Loucy (cell line): ENCODE measurements around the gene TLR5.

Source experiments
- H2AFZ ChIP-seq: fragments of 200-600 bp; sonication (generic); 2 replicates; pipeline ENCODE4 v1.6.0; 2016; ENCODE audit warnings: antibody characterized with exemption, mild to moderate bottlenecking, low read length, moderate library complexity
- H3F3A ChIP-seq: fragments of 200-600 bp; 2 replicates; pipeline ENCODE4 v1.6.0; 2016; ENCODE audit warnings: antibody characterized with exemption, low read depth, mild to moderate bottlenecking
- H3K27me3 ChIP-seq: fragments of 200-600 bp; sonication (generic); 2 replicates; pipeline ENCODE4 v1.6.1; 2014; ENCODE audit warnings: low read length, mild to moderate bottlenecking; ENCODE audit not compliant: insufficient read depth, poor library complexity, severe bottlenecking
- H3K36me3 ChIP-seq: fragments of 200-600 bp; sonication (generic); 2 replicates; pipeline ENCODE4 v1.6.1; 2016; ENCODE audit warnings: low read length; ENCODE audit not compliant: insufficient read depth
- H3K4me1 ChIP-seq: fragments of 200-600 bp; sonication (generic); 2 replicates; pipeline ENCODE4 v1.5.1; 2014; ENCODE audit warnings: low read length, mild to moderate bottlenecking; ENCODE audit not compliant: insufficient read depth, poor library complexity, severe bottlenecking
- H3K4me2 ChIP-seq: fragments of 200-600 bp; sonication (generic); 2 replicates; pipeline ENCODE4 v1.6.0; 2014; ENCODE audit warnings: antibody characterized with exemption, low read length, low read depth, mild to moderate bottlenecking; ENCODE audit not compliant: poor library complexity, severe bottlenecking
- H3K4me3 ChIP-seq: fragments of 200-600 bp; sonication (generic); 2 replicates; pipeline ENCODE4 v1.5.1; 2014; ENCODE audit warnings: low read length, mild to moderate bottlenecking, mixed read lengths; ENCODE audit not compliant: poor library complexity, severe bottlenecking
- H3K79me2 ChIP-seq: fragments of 200-600 bp; sonication (generic); 2 replicates; pipeline ENCODE4 v1.6.1; 2014; ENCODE audit warnings: low read length; ENCODE audit not compliant: insufficient read depth
- H3K9ac ChIP-seq: fragments of 200-600 bp; sonication (generic); 2 replicates; pipeline ENCODE4 v1.6.0; 2014; ENCODE audit warnings: mild to moderate bottlenecking, low read depth, low read length, moderate library complexity; ENCODE audit not compliant: poor library complexity, severe bottlenecking
- H3K9me2 ChIP-seq: fragments of 200-600 bp; sonication (generic); replicated peaks from 2 replicates; pipeline ENCODE4 v1.6.1; 2016; ENCODE audit warnings: low read depth, low read length, mixed read lengths
- H3K9me3 ChIP-seq: fragments of 200-600 bp; sonication (generic); 2 replicates; pipeline ENCODE4 v1.6.1; 2014; ENCODE audit warnings: mild to moderate bottlenecking, antibody characterized with exemption, low read length, low read depth; ENCODE audit not compliant: insufficient read depth
- H4K20me1 ChIP-seq: fragments of 200-600 bp; sonication (generic); 2 replicates; pipeline ENCODE4 v1.6.0; 2014; ENCODE audit warnings: antibody characterized with exemption, low read length, mild to moderate bottlenecking; ENCODE audit not compliant: insufficient read depth, poor library complexity, severe bottlenecking
- EZH2phosphoT487 ChIP-seq: fragments of 200-600 bp; IDR thresholded peaks from 2 replicates; pipeline ENCODE4 v1.6.1; 2018; ENCODE audit warnings: antibody characterized with exemption, mild to moderate bottlenecking, moderate library complexity, borderline replicate concordance
- TF ChIP-seq, protein P1 (sequence below): fragments of 200-600 bp; sonication (generic); conservative IDR thresholded peaks from 2 replicates; pipeline ENCODE4 v1.5.1; 2014; ENCODE audit warnings: mild to moderate bottlenecking, antibody characterized with exemption, low read length

TLR5 gene

DNA sequence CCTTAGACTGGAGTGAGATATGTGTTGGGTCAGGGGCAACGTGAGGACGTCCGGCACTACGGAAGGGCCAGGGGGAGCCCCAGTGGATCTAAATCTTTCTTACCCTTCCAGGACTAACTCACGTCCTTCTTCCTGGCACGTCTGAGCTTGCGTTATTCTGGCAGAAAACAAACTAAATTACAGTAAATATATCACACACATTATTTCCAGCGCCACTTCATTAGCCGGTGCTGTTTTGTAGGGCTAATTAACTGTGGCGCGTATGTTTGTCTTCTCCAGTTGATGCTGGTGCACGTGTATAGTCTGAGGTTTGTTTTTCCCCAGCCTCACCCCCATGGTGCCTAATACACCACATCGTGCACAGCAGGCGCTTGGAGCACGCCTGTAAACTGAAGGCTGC, 59.2 kb downstream of the TLR5 start:
- no peaks in the 10 kb centered on the region for H3K9me2 ChIP-seq
- H3K4me2 ChIP-seq: no peak overlapping the region
- no peak overlapping the region for H3K4me3 ChIP-seq
- no peaks in the 10 kb centered on the region for H3F3A ChIP-seq
- no peaks in the 10 kb centered on the region for H3K79me2 ChIP-seq
- H3K9me3 ChIP-seq: no peaks in the 10 kb centered on the region
- H2AFZ ChIP-seq: no peak overlapping the region
- no peaks in the 10 kb centered on the region for H3K27me3 ChIP-seq
- no peaks in the 10 kb centered on the region for H4K20me1 ChIP-seq
- TF ChIP-seq, protein P1, sequence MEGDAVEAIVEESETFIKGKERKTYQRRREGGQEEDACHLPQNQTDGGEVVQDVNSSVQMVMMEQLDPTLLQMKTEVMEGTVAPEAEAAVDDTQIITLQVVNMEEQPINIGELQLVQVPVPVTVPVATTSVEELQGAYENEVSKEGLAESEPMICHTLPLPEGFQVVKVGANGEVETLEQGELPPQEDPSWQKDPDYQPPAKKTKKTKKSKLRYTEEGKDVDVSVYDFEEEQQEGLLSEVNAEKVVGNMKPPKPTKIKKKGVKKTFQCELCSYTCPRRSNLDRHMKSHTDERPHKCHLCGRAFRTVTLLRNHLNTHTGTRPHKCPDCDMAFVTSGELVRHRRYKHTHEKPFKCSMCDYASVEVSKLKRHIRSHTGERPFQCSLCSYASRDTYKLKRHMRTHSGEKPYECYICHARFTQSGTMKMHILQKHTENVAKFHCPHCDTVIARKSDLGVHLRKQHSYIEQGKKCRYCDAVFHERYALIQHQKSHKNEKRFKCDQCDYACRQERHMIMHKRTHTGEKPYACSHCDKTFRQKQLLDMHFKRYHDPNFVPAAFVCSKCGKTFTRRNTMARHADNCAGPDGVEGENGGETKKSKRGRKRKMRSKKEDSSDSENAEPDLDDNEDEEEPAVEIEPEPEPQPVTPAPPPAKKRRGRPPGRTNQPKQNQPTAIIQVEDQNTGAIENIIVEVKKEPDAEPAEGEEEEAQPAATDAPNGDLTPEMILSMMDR: no peak
- TF ChIP-seq EZH2phosphoT487: no peak
- H3K9ac ChIP-seq: no peak overlapping the region
- no peaks in the 10 kb centered on the region for H3K4me1 ChIP-seq
- no peaks in the 10 kb centered on the region for H3K36me3 ChIP-seq

DNA sequence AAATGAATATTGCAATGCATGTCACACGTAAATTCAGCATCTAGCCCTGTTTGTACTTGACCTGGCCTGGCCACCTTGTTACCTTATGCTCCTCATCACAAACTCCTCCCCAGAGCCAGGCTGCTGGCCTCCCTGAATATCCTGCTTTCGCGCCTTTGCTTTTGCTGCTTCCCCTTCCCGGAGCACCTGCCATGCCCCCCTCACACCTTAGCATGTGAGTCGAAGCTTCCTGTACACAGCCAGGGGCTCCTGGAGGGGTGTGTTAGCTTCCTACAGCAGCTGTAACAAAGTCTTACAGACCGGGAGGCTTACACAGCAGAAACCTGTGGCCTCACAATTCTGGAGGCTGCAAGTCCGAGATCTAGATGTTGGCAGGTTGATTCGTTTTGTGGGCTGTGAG, 60.1 kb downstream of the TLR5 start:
- no peaks in the 10 kb centered on the region for H3K9me3 ChIP-seq
- TF ChIP-seq, protein P1: no peak
- TF ChIP-seq EZH2phosphoT487: no peak
- no peaks in the 10 kb centered on the region for H3K79me2 ChIP-seq
- H3K4me1 ChIP-seq: no peaks in the 10 kb centered on the region
- H3K9ac ChIP-seq: no peak overlapping the region
- no peaks in the 10 kb centered on the region for H3K9me2 ChIP-seq
- H3K27me3 ChIP-seq: no peaks in the 10 kb centered on the region
- H3K4me2 ChIP-seq: no peak overlapping the region
- no peaks in the 10 kb centered on the region for H4K20me1 ChIP-seq
- H3F3A ChIP-seq: no peaks in the 10 kb centered on the region
- H2AFZ ChIP-seq: no peak overlapping the region
- no peaks in the 10 kb centered on the region for H3K36me3 ChIP-seq
- no peak overlapping the region for H3K4me3 ChIP-seq

DNA sequence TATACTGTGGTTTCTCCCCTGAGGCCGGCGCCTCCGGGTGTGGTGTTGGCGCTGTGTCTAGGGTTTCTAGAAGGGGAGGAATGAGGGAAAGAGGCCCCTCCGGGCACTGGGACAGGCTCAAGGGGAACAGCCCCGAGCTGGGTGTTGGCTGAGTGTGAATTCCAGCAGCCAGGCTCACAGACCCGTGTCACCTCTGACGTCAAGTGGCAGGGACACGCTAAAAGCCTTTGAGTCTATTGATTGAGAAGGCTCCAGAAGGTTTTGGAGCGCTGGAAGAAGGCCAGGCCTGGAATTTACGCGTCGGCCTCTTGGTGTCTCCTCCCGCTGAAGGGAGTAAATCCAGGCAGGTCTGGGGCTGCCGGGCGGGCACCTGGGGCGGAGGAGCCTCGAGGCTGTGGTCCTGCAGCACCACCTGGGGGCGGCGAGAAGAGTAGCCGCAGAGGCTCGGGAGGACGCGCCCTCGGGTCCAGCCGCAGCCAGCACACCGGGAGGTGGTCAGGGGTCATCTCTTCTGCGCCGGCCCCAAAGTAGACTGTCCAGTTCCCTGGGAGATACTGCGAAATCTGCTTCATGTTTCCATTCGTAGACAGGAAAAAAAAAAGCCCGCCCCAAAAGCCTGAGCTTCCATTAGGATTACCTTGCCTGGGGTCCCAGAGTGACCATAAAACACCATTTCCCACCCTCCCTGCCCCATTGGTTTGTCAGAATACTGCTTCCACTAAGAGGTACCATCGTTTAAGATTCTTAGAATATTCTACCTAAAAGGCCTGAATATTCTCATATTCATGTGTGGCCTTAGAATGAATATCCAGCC, 61.7 kb downstream of the TLR5 start:
- Histone ChIP-seq H3F3A (no peaks in the 10 kb centered on the region), H3K4me3 (peak overlapping the region; percentile 70), H4K20me1 (no peaks in the 10 kb centered on the region), H3K36me3 (no peaks in the 10 kb centered on the region), H3K27me3 (no peaks in the 10 kb centered on the region), H3K79me2 (no peaks in the 10 kb centered on the region), H3K9ac (no peak overlapping the region), H3K9me3 (no peaks in the 10 kb centered on the region), H2AFZ (peak overlapping the region; percentile 98), H3K4me1 (no peaks in the 10 kb centered on the region), H3K4me2 (peak overlapping the region; percentile 83), H3K9me2 (no peaks in the 10 kb centered on the region)
- TF ChIP-seq EZH2phosphoT487: no peak
- TF ChIP-seq, protein P1: peak; percentile 78
